Small intestine (tissue), 7 donors: ENCODE measurements around the gene GATB. TPM values are rescaled to one million over a fixed set of nuclear protein-coding genes. Genes with fewer than 3 reads are reported as not detected.

ENCODE experiments used
- DNase-seq, 2 donors: peaks; one replicate each; pipeline versions ENCODE4 v3.0.0 to v3.0.0-alpha.2; 2013
- FAIRE-seq: peaks from 2 replicates; lab custom pipeline; 2012; peaks lifted over from hg19 to GRCh38; lab: Jason Lieb, UNC
- H3K27ac ChIP-seq, 3 donors: one replicate each; pipeline ENCODE4 v1.5.1; 2013; ENCODE audit warnings: low read length in 2 of 3, mild to moderate bottlenecking in 2 of 3, control low read depth in 1 of 3, inconsistent platforms in 1 of 3, low read depth in 1 of 3, moderate library complexity in 1 of 3
- H3K27me3 ChIP-seq, 3 donors: one replicate each; pipeline ENCODE4 v1.6.1; 2013; ENCODE audit warnings: low read length in 3 of 3, inconsistent platforms in 1 of 3; ENCODE audit not compliant: control insufficient read depth in 3 of 3, insufficient read depth in 3 of 3
- H3K36me3 ChIP-seq, 3 donors: one replicate each; pipeline ENCODE4 v1.6.1; 2013; ENCODE audit warnings: low read length in 3 of 3, inconsistent platforms in 1 of 3, low read depth in 1 of 3, mild to moderate bottlenecking in 1 of 3, moderate library complexity in 1 of 3; ENCODE audit not compliant: control insufficient read depth in 3 of 3, insufficient read depth in 2 of 3
- H3K4me1 ChIP-seq, 3 donors: one replicate each; pipeline ENCODE4 v1.6.1; 2013; ENCODE audit warnings: low read length in 2 of 3, inconsistent platforms in 1 of 3, low read depth in 1 of 3, mild to moderate bottlenecking in 1 of 3, moderate library complexity in 1 of 3; ENCODE audit not compliant: control insufficient read depth in 3 of 3, insufficient read depth in 2 of 3
- H3K4me3 ChIP-seq, 3 donors: one replicate each; pipeline ENCODE4 v1.5.1; 2013; ENCODE audit warnings: low read length in 3 of 3, control low read depth in 1 of 3, inconsistent platforms in 1 of 3, low read depth in 1 of 3, mild to moderate bottlenecking in 1 of 3, moderate library complexity in 1 of 3
- H3K9me3 ChIP-seq, 2 donors: one replicate each; pipeline ENCODE4 v1.6.1; 2013; ENCODE audit warnings: low read depth in 1 of 2, low read length in 1 of 2; ENCODE audit not compliant: control insufficient read depth in 2 of 2, insufficient read depth in 1 of 2
- WGBS, 3 donors: extraction: QIAGEN DNeasy Blood & Tissue Kit; methylation state at CpG; one replicate each; pipeline ENCODE4 v1.1.7; 2013; 5-methylcytosine and 5-hydroxymethylcytosine counted together
- polyA plus RNA-seq, 4 donors: library from polyadenylated mRNA; stranded (reverse) in 3 of 4; unstranded in 1 of 4; fragments of 200-250 nt in 3 of 4; fragments of 120-200 nt in 1 of 4; gene quantifications; one replicate each; pipeline versions ENCODE4 v1.2.1 to v1.2.3, GENCODE V29; 2013
- donor health status: healthy with polysubstance abuse.
- donor health status: control.
- donor health status: control.
- donor health status: Bipolar disorder and iron deficiency.
- donor health status: healthy.

Gene GATB
- polyA plus RNA-seq, 4 donors: 10.5 to 18.0 (median 16.7) TPM

DNA sequence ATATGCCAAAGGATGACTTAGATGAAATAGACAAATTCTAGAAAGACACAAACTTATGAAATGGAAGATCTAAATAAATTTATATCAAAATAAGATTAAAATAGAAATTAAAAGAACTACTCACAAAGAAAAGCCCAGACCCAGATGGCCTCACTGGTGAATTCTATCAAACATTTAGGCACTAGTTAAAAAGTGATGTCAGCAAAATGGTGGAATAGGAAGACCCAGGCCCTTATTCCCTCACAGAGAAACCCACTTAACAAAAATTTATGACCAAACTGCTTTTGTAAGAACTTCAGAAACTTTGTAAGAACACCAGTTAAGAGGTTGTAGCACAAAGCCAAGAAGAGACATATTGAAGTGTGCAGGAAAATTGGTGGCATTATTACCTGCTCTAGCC lies 129.5 kb downstream of the GATB start:
- no peaks in the 10 kb centered on the region for H3K9me3 ChIP-seq
- no peak for FAIRE-seq

GRCh38 chr4:151629097-151629783 lies 131.6 kb downstream of the GATB start:
- Histone ChIP-seq H3K9me3 (no peaks in the 10 kb centered on the region), H3K4me1 (no peaks in the 10 kb centered on the region), H3K27me3 (no peaks in the 10 kb centered on the region), H3K4me3 (no peak overlapping the region), H3K36me3 (peaks cover 0 to 3% (median 0%) of the 10 kb centered on the region in 3 donors), H3K27ac (no peak overlapping the region)
- WGBS, 3 donors: 62 to 66% (median 65%) methylated on average over 10 of the region's 10 CpGs
- FAIRE-seq (no peak), DNase-seq (no peak)

More for the DNA sequence above, 129.5 kb downstream of the GATB start:
- Histone ChIP-seq H3K27me3 (no peaks in the 10 kb centered on the region), H3K4me1 (no peaks in the 10 kb centered on the region), H3K4me3 (no peak overlapping the region), H3K36me3 (peaks cover 0 to 3% (median 0%) of the 10 kb centered on the region in 3 donors), H3K27ac (no peak overlapping the region)
- DNase-seq: no peak

DNA sequence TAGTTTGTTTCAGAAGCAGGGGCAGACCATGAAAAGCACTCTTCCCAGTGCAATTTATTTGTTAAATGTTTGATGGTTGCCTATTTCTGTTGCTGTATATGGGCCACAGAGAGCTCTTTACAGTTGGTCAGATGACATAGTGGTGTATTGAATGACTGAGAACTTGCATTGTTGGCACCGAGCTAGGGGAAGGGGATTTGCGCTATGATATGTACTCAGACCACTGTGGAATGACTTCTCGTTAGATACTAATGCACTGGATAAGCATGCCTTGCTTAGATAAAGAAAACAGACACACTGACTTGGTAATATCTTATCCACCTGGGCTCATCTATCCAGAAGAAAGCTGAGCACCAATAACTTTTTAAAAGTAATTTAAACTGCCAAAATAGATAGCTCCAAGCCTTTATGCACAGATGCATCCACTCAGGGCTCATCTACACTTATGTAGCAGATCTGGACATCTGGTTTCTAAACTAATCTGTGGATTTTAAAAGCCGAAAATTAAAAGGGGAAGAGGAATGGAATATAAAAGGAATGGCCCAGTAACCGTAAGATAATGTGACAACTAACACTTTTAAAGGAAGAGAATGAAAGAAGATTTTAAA lies 132.7 kb downstream of the GATB start:
- H3K27me3 ChIP-seq: no peaks in the 10 kb centered on the region
- whole genome bisulfite sequencing, 3 donors: 66 to 89% (median 79%) methylated on average over 5 of the region's 5 CpGs
- FAIRE-seq (no peak), DNase-seq (no peak)
- H3K4me1 ChIP-seq: no peaks in the 10 kb centered on the region
- no peaks in the 10 kb centered on the region for H3K9me3 ChIP-seq
- no peak overlapping the region for H3K4me3 ChIP-seq
- H3K27ac ChIP-seq: no peak overlapping the region
- peaks cover 0 to 3% (median 0%) of the 10 kb centered on the region in 3 donors for H3K36me3 ChIP-seq

- Histone ChIP-seq H3K4me3 (no peak overlapping the region), H3K4me1 (no peaks in the 10 kb centered on the region), H3K27me3 (no peaks in the 10 kb centered on the region), H3K27ac (no peak overlapping the region), H3K9me3 (no peaks in the 10 kb centered on the region), H3K36me3 (peaks cover 0 to 3% (median 0%) of the 10 kb centered on the region in 3 donors)
- FAIRE-seq (no peak), DNase-seq (no peak)
- 43 to 61% (median 46%) methylated on average over 1 of the region's 1 CpG for WGBS, 3 donors
Measured at GRCh38 chr4:151627491-151627890, 133.3 kb downstream of the GATB start.

DNA sequence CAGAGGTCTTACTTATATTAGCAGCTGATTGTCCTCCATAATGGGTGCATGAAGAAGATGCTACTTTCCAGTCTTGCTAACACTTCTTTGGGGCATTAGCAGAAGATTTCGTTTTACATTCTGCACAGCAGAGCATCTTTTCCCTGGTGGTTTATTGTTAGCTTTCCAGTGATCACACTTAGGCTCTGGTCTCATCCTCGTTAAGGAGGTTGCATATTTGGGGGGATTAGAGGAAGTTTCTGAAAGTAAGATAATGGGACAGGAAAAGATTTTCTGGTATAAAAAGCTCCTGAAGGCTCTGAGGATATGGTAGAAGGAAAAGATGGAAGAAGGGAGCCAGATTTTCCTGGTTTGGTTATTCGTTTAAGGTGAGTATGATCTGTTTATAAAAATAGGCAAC lies 134.1 kb downstream of the GATB start:
- Histone ChIP-seq H3K4me3 (no peak overlapping the region), H3K9me3 (no peaks in the 10 kb centered on the region), H3K27me3 (no peaks in the 10 kb centered on the region), H3K4me1 (no peaks in the 10 kb centered on the region), H3K27ac (no peak overlapping the region), H3K36me3 (peaks cover 0 to 3% (median 0%) of the 10 kb centered on the region in 3 donors)
- no peak for DNase-seq
- FAIRE-seq: no peak
- whole genome bisulfite sequencing, 3 donors: 51 to 77% (median 59%) methylated on average over 3 of the region's 3 CpGs

DNA sequence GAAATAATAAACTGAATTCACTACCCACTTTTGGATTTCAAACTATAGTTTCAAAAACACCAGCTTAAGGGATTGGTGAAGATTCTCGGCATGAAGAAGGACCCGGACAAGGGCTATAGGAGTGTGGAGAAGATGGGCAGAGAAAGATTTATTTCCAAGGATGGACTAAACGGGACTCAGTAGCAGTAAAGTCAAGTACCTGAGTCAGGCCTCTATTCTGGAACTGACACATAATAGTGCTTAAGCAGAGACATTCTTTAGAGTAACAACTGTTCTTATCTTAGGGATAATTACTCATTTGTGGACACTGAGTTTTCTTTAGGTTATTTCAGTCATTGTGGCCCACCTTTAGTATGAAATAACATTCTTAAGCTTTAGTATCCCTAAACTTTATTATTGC lies 134.6 kb downstream of the GATB start:
- DNase-seq (no peak), FAIRE-seq (no peak)
- WGBS, 3 donors: 86 to 91% (median 87%) methylated on average over 3 of the region's 3 CpGs
- Histone ChIP-seq H3K9me3 (no peaks in the 10 kb centered on the region), H3K4me1 (no peaks in the 10 kb centered on the region), H3K27me3 (no peaks in the 10 kb centered on the region), H3K27ac (no peak overlapping the region), H3K4me3 (no peak overlapping the region), H3K36me3 (peaks cover 0 to 3% (median 0%) of the 10 kb centered on the region in 3 donors)

- FAIRE-seq (no peak), DNase-seq (no peak)
- 82 to 92% (median 87%) methylated on average over 14 of the region's 14 CpGs for WGBS, 3 donors
Measured at GRCh38 chr4:151624626-151625565, 135.9 kb downstream of the GATB start.

More at GRCh38 chr4:151624626-151625565, 135.9 kb downstream of the GATB start:
- H3K36me3 ChIP-seq: peaks cover 0 to 3% (median 0%) of the 10 kb centered on the region in 3 donors
- H3K4me1 ChIP-seq: no peaks in the 10 kb centered on the region
- H3K9me3 ChIP-seq: no peaks in the 10 kb centered on the region
- no peaks in the 10 kb centered on the region for H3K27me3 ChIP-seq
- H3K4me3 ChIP-seq: no peak overlapping the region
- no peak overlapping the region for H3K27ac ChIP-seq
